Measurements from ENCODE around the gene CDH13. TPM values are rescaled to one million over a fixed set of nuclear protein-coding genes. Genes with fewer than 3 reads are reported as not detected.

CDH13 gene
- total and polyA plus RNA-seq, 9 of the 15 experiments (the other 6 are each of a cell fraction or from before 2014, with no cell fraction given), result 0.03 TPM; not detected in 8

- peaks cover 22% of the 10 kb centered on the region for H3K79me2 ChIP-seq (ENCODE audit: control insufficient read depth, insufficient read depth, low read length)
- no peaks in the 10 kb centered on the region for H3K9me3 ChIP-seq (replicated peaks; ENCODE audit: control insufficient read depth, insufficient read depth, low read depth, low read length)
- POLR2A ChIA-PET, result interaction anchor here (0.5 to 1.8 kb wide), 4 partner anchors 16 to 205 kb away, joined by 3 to 4 read pairs (median 3); no protein-coding TSS in a partner anchor
- no peak overlapping the region for H3K27ac ChIP-seq (ENCODE audit: extremely low read depth, low read depth, low read length)
- peak overlapping the region; percentile 90 for H3K4me3 ChIP-seq
- no peak for DNase-seq (ENCODE audit: extremely low read depth in 1 of 4, low spot score in 3 of 4)
- BruUV-seq (replicated peaks), result TSS peak; percentile 57
- no peak overlapping the region for H2AFZ ChIP-seq (ENCODE audit: low read depth, low read length)
- 80% methylated on average over 12 of the region's 13 CpGs for WGBS (ENCODE audit: insufficient coverage, low coverage, missing lambda C conversion rate)
- CTCF ChIA-PET (ENCODE audit: low intra/inter-chr PET ratio), result no interaction called here
- peaks cover 6% of the 10 kb centered on the region; the same call in 1 of the 2 replicates for H4K20me1 ChIP-seq (replicated peaks; ENCODE audit: control insufficient read depth, insufficient read depth, low read length)
- in situ Hi-C loops (cut with MboI) (no loop called here), intact Hi-C loops (cut with micrococcal nuclease) (no loop called here)
- peak overlapping the region; percentile 82 for H3K4me2 ChIP-seq (ENCODE audit: insufficient read depth, low read length)
- H3K27me3 ChIP-seq (ENCODE audit: control insufficient read depth in 2 of 2, insufficient read depth in 2 of 2, low read length in 2 of 2), result peaks cover 4 to 9% of the 10 kb centered on the region in 2 experiments; a peak in 3 of 5 replicates
- H3K9ac ChIP-seq (ENCODE audit: insufficient read depth in 1 of 2, low read depth in 2 of 2, low read length in 2 of 2), result peak overlapping the region; percentile 89 to 96; a peak in 3 of 4 replicates
- peaks cover 36% of the 10 kb centered on the region for H3K36me3 ChIP-seq (ENCODE audit: control insufficient read depth, insufficient read depth, low read length)
- H3K9me1 ChIP-seq (ENCODE audit: control insufficient read depth, insufficient read depth, low read length), result peaks cover 3% of the 10 kb centered on the region
- FAIRE-seq, result peak; percentile 65
- H3K4me1 ChIP-seq (replicated peaks in 1 of 2; ENCODE audit: control insufficient read depth in 2 of 2, insufficient read depth in 2 of 2, low read length in 2 of 2), result peaks cover 4 to 9% of the 10 kb centered on the region in 2 experiments; a peak in 4 of 5 replicates
- ATAC-seq, result no peak
- no peak for TF ChIP-seq SAP30 (IDR thresholded peaks at IDR 0.05; ENCODE audit: borderline replicate concordance, insufficient read depth, low read depth, low read length, poor library complexity, severe bottlenecking)
- TF ChIP-seq CBX8 (IDR thresholded peaks at IDR 0.05; ENCODE audit: borderline replicate concordance, extremely low read depth, low read depth, low read length, poor library complexity, severe bottlenecking), result no peak
- no peak for TF ChIP-seq KDM4B (IDR thresholded peaks at IDR 0.05; ENCODE audit: borderline replicate concordance in 2 of 2, low read depth in 1 of 2)
- no peak for TF ChIP-seq TEAD2 (tag; IDR thresholded peaks at IDR 0.05)
- no peak for TF ChIP-seq MGA (IDR thresholded peaks at IDR 0.05)
- TF ChIP-seq MED1 (CRISPR knock-in tag; IDR thresholded peaks at IDR 0.05; ENCODE audit: borderline replicate concordance), result no peak
- TF ChIP-seq ZKSCAN3 (CRISPR knock-in tag; IDR thresholded peaks at IDR 0.05), result no peak
- TF ChIP-seq CCNT2 (IDR thresholded peaks at IDR 0.05; ENCODE audit: borderline replicate concordance, extremely low read depth, insufficient read length, low read depth, low read length), result no peak
- no peak for TF ChIP-seq CHD1 (IDR thresholded peaks at IDR 0.05; ENCODE audit: low read length)
These were observed 1182.3 kb downstream of the CDH13 start for GRCh38 chr16:83809092-83809491.

Measured in K562 (cell line).